ENCODE data around the gene N4BP2L2. TPM values are rescaled to one million over a fixed set of nuclear protein-coding genes. Genes with fewer than 3 reads are reported as not detected.

Gene N4BP2L2
- total and polyA plus RNA-seq, 2 of the 8 experiments (the other 6 are each of a cell fraction or from before 2014, with no cell fraction given) = 14.6 to 67.6 TPM

GRCh38 chr13:32419862-32420261 lies 118.7 kb downstream of the N4BP2L2 start (continued):
- TF ChIP-seq NRF1 (IDR thresholded peaks at IDR 0.05; ENCODE audit: low read depth, low read length) (no peak), POLR2A (IDR thresholded peaks at IDR 0.05; ENCODE audit: control extremely low read depth in 1 of 2, low read depth in 2 of 2, low read length in 2 of 2) (no peak), RXRA (IDR thresholded peaks at IDR 0.05; ENCODE audit: insufficient read depth, low read depth, low read length) (no peak), EP300 (IDR thresholded peaks at IDR 0.05; ENCODE audit: borderline replicate concordance in 1 of 2, low read depth in 2 of 2, low read length in 2 of 2) (no peak), SUZ12 (IDR thresholded peaks at IDR 0.05; ENCODE audit: low read length) (no peak), TCF12 (IDR thresholded peaks at IDR 0.05; ENCODE audit: low read depth, low read length) (no peak), TBP (IDR thresholded peaks at IDR 0.05; ENCODE audit: low read depth, low read length) (no peak)
